WI38 (cell line): ENCODE data around the gene WWOX.

ENCODE experiments used
- H3K4me3 ChIP-seq: 2 replicates; pipeline ENCODE4 v1.5.1; 2011; ENCODE audit warnings: low read depth, mild to moderate bottlenecking, control low read depth, low read length
- CTCF ChIP-seq: IDR thresholded peaks from 2 replicates; pipeline ENCODE4 v1.5.1; 2012; ENCODE audit warnings: low read depth, mild to moderate bottlenecking, control low read depth, low read length

Gene WWOX

GRCh38 chr16:78221892-78222291 is 122.4 kb downstream of the WWOX start:
- no peak overlapping the region for H3K4me3 ChIP-seq
- no peak for TF ChIP-seq CTCF

- H3K4me3 ChIP-seq: no peak overlapping the region
- TF ChIP-seq CTCF: no peak
Observed at GRCh38 chr16:78224342-78224741, 124.9 kb downstream of the WWOX start.

GRCh38 chr16:78225919-78226318 is 126.5 kb downstream of the WWOX start:
- no peak for TF ChIP-seq CTCF
- no peak overlapping the region for H3K4me3 ChIP-seq

- TF ChIP-seq CTCF: no peak
- no peak overlapping the region for H3K4me3 ChIP-seq
Observed at GRCh38 chr16:78227855-78228254, 128.4 kb downstream of the WWOX start.

GRCh38 chr16:78228704-78229103 is 129.2 kb downstream of the WWOX start:
- no peak overlapping the region for H3K4me3 ChIP-seq
- no peak for TF ChIP-seq CTCF

- no peak overlapping the region for H3K4me3 ChIP-seq
- no peak for TF ChIP-seq CTCF
Observed at GRCh38 chr16:78230832-78231231, 131.4 kb downstream of the WWOX start.

- TF ChIP-seq CTCF: peak; percentile 63
- no peak overlapping the region for H3K4me3 ChIP-seq
Observed at GRCh38 chr16:78235168-78235800, 135.8 kb downstream of the WWOX start.
